Caco-2 (cell line): Measurements from ENCODE around the gene SSR1. TPM values are rescaled to one million over a fixed set of nuclear protein-coding genes. Genes with fewer than 3 reads are reported as not detected.

Source experiments
- BruUV-seq: library from RNA; stranded (reverse); fragments of 400-500 nt; replicated peaks from 2 replicates; lab custom pipeline; 2021; lab: Mats Ljungman, UMichigan
- CTCF ChIA-PET: fragments of 300-600 bp; sonication (Branson Sonifier 250); formaldehyde crosslinking; loops from one replicate; lab custom pipeline; 2022; ENCODE audit warnings: antibody characterized with exemption; lab: Charles Lee
- POLR2A ChIA-PET: fragments of 300-600 bp; sonication (Branson Sonifier 250); formaldehyde crosslinking; loops from one replicate; lab custom pipeline; 2022; ENCODE audit warnings: antibody characterized with exemption; lab: Charles Lee
- DNase-seq, 2 experiments: peaks; one replicate each; pipeline versions ENCODE4 v3.0.0 to v3.0.0-alpha.2; 2020 to 2022
- H3K27me3 ChIP-seq: replicated peaks from 2 replicates; pipeline ENCODE4 v1.6.0; 2011; ENCODE audit warnings: low read length; ENCODE audit not compliant: control insufficient read depth, insufficient read depth
- H3K36me3 ChIP-seq: 2 replicates; pipeline ENCODE4 v1.5.1; 2011; ENCODE audit warnings: low read length; ENCODE audit not compliant: control insufficient read depth, insufficient read depth
- H3K4me1 ChIP-seq: fragments of 250-450 bp; sonication (Bioruptor Pico); 2 replicates; pipeline ENCODE4 v1.5.1; 2020; ENCODE audit warnings: mild to moderate bottlenecking
- H3K4me3 ChIP-seq: 2 replicates; pipeline ENCODE4 v1.5.1; 2011; ENCODE audit warnings: low read depth, mild to moderate bottlenecking, control low read depth, low read length
- H3K9me3 ChIP-seq: fragments of 250-450 bp; sonication (Bioruptor Pico); 2 replicates; pipeline ENCODE4 v1.5.1; 2020; ENCODE audit warnings: mild to moderate bottlenecking, moderate library complexity
- H3K27ac Mint-ChIP-seq: one replicate; pipeline ENCODE4 v1.8.0; 2022; ENCODE audit warnings: mixed read lengths; ENCODE audit not compliant: unreplicated experiment
- H3K27me3 Mint-ChIP-seq: one replicate; pipeline ENCODE4 v1.8.0; 2022; ENCODE audit warnings: mixed read lengths; ENCODE audit not compliant: insufficient read depth, unreplicated experiment
- H3K36me3 Mint-ChIP-seq: one replicate; pipeline ENCODE4 v1.8.0; 2022; ENCODE audit warnings: mild to moderate bottlenecking, mixed read lengths; ENCODE audit not compliant: insufficient read depth, unreplicated experiment
- H3K4me1 Mint-ChIP-seq: one replicate; pipeline ENCODE4 v1.8.0; 2022; ENCODE audit warnings: low read depth, mixed read lengths; ENCODE audit not compliant: unreplicated experiment
- H3K4me3 Mint-ChIP-seq: one replicate; pipeline ENCODE4 v1.8.0; 2022; ENCODE audit warnings: mild to moderate bottlenecking, moderate library complexity, mixed read lengths; ENCODE audit not compliant: unreplicated experiment
- H3K9me3 Mint-ChIP-seq: one replicate; pipeline ENCODE4 v1.8.0; 2022; ENCODE audit warnings: mixed read lengths; ENCODE audit not compliant: unreplicated experiment
- intact Hi-C: fragments of 100-400 bp; cut with micrococcal nuclease; formaldehyde crosslinking; loops from one replicate; pipeline ENCODE4 v1.10.0; 2022; ENCODE audit not compliant: unreplicated experiment
- total RNA-seq: library from RNA; stranded (reverse); gene quantifications from 2 replicates; pipeline ENCODE4 v1.2.3, GENCODE V29; 2022
- TF ChIP-seq, protein P1 (sequence below), 2 experiments: fragments of 200-600 bp in 1 of 2; IDR thresholded peaks; 1 replicate in 1 of 2; 2 replicates in 1 of 2; pipeline versions ENCODE4 v1.5.1 to v1.8.0; 2011 to 2022; ENCODE audit warnings: antibody characterized with exemption in 1 of 2, control low read depth in 1 of 2, inconsistent platforms in 1 of 2, low read depth in 1 of 2, low read length in 1 of 2, mild to moderate bottlenecking in 1 of 2, moderate library complexity in 1 of 2; ENCODE audit not compliant: insufficient read depth in 1 of 2, severe bottlenecking in 1 of 2, unreplicated experiment in 1 of 2

SSR1 gene
- total RNA-seq, 1 experiment from 2014 or later = 150 TPM

DNA sequence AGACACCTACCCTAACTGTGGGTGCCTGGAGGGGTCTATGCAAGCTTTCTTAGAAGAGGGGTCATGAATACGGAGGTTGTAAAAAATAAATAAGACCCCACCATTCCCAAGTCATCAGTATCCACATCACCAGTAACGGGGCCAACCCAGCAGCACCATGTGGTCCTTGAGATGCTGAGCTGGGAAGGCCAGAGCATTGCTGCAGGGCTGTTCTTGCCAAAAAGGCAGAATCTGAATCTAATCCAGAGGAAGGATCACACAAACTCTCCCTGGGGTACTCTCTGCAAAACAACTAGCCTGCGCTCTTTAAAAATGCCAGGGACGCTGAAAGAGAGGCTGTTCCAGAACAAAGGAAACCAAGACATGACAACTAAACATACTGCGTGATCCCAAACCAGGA is 43.2 kb downstream of the SSR1 start:
- intact Hi-C loops = no loop called here
- Mint-ChIP-seq H3K4me3 (no peak overlapping the region), H3K9me3 (no peaks in the 10 kb centered on the region), H3K27ac (no peak overlapping the region), H3K27me3 (no peaks in the 10 kb centered on the region), H3K36me3 (no peaks in the 10 kb centered on the region), H3K4me1 (peaks cover 9% of the 10 kb centered on the region)
- DNase-seq = no peak
- H3K4me3 ChIP-seq = no peak overlapping the region
- H3K9me3 ChIP-seq = no peaks in the 10 kb centered on the region
- CTCF ChIA-PET = no interaction called here
- no TSS peak for BruUV-seq
- no peaks in the 10 kb centered on the region for H3K36me3 ChIP-seq
- no peaks in the 10 kb centered on the region; the same call in 1 of the 2 replicates for H3K4me1 ChIP-seq
- TF ChIP-seq, protein P1, sequence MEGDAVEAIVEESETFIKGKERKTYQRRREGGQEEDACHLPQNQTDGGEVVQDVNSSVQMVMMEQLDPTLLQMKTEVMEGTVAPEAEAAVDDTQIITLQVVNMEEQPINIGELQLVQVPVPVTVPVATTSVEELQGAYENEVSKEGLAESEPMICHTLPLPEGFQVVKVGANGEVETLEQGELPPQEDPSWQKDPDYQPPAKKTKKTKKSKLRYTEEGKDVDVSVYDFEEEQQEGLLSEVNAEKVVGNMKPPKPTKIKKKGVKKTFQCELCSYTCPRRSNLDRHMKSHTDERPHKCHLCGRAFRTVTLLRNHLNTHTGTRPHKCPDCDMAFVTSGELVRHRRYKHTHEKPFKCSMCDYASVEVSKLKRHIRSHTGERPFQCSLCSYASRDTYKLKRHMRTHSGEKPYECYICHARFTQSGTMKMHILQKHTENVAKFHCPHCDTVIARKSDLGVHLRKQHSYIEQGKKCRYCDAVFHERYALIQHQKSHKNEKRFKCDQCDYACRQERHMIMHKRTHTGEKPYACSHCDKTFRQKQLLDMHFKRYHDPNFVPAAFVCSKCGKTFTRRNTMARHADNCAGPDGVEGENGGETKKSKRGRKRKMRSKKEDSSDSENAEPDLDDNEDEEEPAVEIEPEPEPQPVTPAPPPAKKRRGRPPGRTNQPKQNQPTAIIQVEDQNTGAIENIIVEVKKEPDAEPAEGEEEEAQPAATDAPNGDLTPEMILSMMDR (IDR thresholded peaks at IDR 0.05; ENCODE audit: insufficient read depth in 1 of 2, low read depth in 1 of 2, low read length in 1 of 2, severe bottlenecking in 1 of 2, unreplicated experiment in 1 of 2) = no peak
- POLR2A ChIA-PET = no interaction called here
- no peaks in the 10 kb centered on the region for H3K27me3 ChIP-seq

DNA sequence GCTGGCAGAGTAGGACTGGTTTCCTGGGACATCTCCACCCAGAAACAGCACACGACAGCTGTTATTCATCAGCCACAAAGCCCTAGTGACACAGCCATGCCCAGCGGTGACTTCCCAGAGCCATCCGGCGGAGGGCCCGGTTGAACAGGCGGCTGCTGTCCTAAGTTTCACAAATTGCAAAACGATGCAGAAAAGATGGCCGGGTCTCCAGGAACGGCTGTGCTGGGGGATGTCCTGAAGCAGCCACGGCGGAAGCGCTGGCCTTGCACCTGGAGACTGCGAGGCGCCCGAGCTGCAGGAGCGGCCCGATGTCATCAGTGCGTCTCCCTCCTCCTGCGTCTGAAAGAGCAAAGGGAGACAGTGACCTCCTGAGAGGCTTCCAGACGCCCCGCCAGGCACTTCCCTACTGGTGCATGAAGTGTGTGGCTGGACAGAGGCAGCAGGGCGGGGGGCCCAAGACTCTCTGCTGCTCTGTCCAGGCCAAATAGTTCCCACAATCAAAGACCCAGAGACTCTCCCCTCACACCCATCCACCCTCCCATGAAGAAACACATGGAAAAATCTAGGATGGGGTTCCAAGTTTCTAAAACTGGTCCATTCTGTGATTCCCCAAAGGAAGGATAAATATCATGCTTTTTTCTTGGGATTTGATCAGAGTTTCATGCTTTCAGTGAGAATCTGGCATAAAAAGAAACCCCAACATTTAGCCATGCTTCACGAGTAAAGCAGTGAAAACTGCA is 44.0 kb downstream of the SSR1 start:
- DNase-seq = no peak
- Histone ChIP-seq H3K4me3 (no peak overlapping the region), H3K4me1 (no peaks in the 10 kb centered on the region; the same call in 1 of the 2 replicates), H3K36me3 (no peaks in the 10 kb centered on the region), H3K9me3 (no peaks in the 10 kb centered on the region), H3K27me3 (no peaks in the 10 kb centered on the region)
- no peak overlapping the region for H3K4me3 Mint-ChIP-seq
- TF ChIP-seq, protein P1 (IDR thresholded peaks at IDR 0.05; ENCODE audit: insufficient read depth in 1 of 2, low read depth in 1 of 2, low read length in 1 of 2, severe bottlenecking in 1 of 2, unreplicated experiment in 1 of 2) = no peak
- no TSS peak for BruUV-seq
- H3K27ac Mint-ChIP-seq = no peak overlapping the region
- intact Hi-C loops = no loop called here
- no peaks in the 10 kb centered on the region for H3K9me3 Mint-ChIP-seq
- CTCF ChIA-PET = no interaction called here
- no peaks in the 10 kb centered on the region for H3K27me3 Mint-ChIP-seq
- H3K36me3 Mint-ChIP-seq = no peaks in the 10 kb centered on the region
- POLR2A ChIA-PET = no interaction called here
- peaks cover 9% of the 10 kb centered on the region for H3K4me1 Mint-ChIP-seq

DNA sequence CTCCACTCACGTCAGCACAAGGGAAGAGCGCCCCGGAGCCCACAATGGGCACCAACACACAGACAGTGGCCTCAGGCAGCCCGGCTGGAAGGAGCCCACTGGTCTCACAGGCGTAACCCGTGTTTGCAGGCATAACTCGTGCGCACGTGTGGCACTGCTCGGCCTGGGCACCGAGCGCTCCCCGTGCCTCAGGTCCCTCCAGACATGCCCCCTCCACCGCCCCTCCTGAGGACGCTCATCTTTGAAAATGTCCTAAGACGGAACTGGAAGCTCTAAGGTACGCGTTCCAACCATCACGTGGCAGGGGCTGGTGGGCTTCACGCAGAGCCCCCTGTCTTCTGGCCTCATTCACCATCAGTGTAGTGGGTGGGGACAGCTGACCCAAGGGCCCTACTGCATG is 44.6 kb downstream of the SSR1 start:
- H3K36me3 Mint-ChIP-seq = no peaks in the 10 kb centered on the region
- no peak for DNase-seq
- no peak overlapping the region for H3K27ac Mint-ChIP-seq
- POLR2A ChIA-PET = no interaction called here
- H3K4me1 ChIP-seq = no peaks in the 10 kb centered on the region; the same call in 1 of the 2 replicates
- CTCF ChIA-PET = no interaction called here
- no peaks in the 10 kb centered on the region for H3K27me3 ChIP-seq
- no peaks in the 10 kb centered on the region for H3K9me3 Mint-ChIP-seq
- no TSS peak for BruUV-seq
- H3K4me3 ChIP-seq = no peak overlapping the region
- no peak overlapping the region for H3K4me3 Mint-ChIP-seq
- intact Hi-C loops = no loop called here
- no peaks in the 10 kb centered on the region for H3K27me3 Mint-ChIP-seq
- peaks cover 9% of the 10 kb centered on the region for H3K4me1 Mint-ChIP-seq
- TF ChIP-seq, protein P1 (IDR thresholded peaks at IDR 0.05; ENCODE audit: insufficient read depth in 1 of 2, low read depth in 1 of 2, low read length in 1 of 2, severe bottlenecking in 1 of 2, unreplicated experiment in 1 of 2) = no peak
- H3K36me3 ChIP-seq = no peaks in the 10 kb centered on the region
- H3K9me3 ChIP-seq = no peaks in the 10 kb centered on the region
